Body of pancreas (tissue), 4 donors: ENCODE measurements around the gene AKAP13.

Experiments used
- POLR2A ChIP-seq, 3 donors: fragments of 450-650 bp; IDR thresholded peaks; one replicate each; pipeline ENCODE4 v1.6.1; 2016; ENCODE audit warnings: antibody characterized with exemption in 3 of 3, mild to moderate bottlenecking in 2 of 3
- TF ChIP-seq, protein P1 (sequence below), 7 experiments: fragments of 450-650 bp in 4 of 7; fragments of 200-600 bp in 3 of 7; sonication (generic) in 3 of 7; IDR thresholded peaks; one replicate each; pipeline ENCODE4 v1.5.1; 2016 to 2019; ENCODE audit warnings: antibody characterized with exemption in 7 of 7

DNA sequence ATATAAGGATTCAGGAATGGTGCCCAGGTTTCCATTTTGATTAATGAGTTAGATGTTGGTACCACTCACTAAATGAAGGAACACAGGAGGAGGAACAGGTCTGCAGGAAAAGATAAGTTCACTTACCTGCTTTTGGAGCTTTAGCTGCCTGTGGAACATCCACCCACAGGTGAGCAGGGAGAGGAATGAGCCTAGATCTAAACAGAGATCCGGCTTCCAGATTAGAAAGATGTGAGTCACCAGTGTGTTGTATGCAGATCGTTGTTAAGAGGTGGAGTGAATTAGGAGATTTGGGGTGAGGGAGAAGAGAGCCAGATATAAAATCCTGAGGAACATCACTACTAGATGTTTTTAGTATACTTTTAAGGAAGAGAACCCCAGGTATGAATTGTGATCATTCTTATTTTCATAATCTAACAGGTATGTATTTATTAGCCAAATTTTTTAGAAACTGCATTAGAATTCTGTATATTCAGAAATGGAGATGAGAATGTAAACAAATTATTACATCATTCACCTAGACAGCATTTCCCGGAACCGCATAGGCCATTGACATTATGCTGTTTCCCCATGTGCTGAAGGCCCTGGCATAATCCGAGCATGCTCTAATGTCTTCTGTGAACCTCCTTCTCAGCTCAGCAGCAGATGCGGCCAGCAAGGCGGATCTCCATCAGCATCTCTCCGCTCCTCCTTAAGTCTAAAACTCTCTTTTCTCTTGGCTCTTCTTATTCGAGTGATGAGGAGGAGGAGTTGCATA, 296.1 kb downstream of the AKAP13 start:
- TF ChIP-seq, protein P1, sequence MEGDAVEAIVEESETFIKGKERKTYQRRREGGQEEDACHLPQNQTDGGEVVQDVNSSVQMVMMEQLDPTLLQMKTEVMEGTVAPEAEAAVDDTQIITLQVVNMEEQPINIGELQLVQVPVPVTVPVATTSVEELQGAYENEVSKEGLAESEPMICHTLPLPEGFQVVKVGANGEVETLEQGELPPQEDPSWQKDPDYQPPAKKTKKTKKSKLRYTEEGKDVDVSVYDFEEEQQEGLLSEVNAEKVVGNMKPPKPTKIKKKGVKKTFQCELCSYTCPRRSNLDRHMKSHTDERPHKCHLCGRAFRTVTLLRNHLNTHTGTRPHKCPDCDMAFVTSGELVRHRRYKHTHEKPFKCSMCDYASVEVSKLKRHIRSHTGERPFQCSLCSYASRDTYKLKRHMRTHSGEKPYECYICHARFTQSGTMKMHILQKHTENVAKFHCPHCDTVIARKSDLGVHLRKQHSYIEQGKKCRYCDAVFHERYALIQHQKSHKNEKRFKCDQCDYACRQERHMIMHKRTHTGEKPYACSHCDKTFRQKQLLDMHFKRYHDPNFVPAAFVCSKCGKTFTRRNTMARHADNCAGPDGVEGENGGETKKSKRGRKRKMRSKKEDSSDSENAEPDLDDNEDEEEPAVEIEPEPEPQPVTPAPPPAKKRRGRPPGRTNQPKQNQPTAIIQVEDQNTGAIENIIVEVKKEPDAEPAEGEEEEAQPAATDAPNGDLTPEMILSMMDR (IDR thresholded peaks at IDR 0.05) = no peak
- TF ChIP-seq POLR2A (IDR thresholded peaks at IDR 0.05) = no peak
